Gastroesophageal sphincter (tissue), 3 donors: ENCODE results near the gene NRDC.

ENCODE experiments used
- CTCF ChIP-seq, 4 experiments: fragments of 200-600 bp in 2 of 4; fragments of 450-650 bp in 2 of 4; sonication (generic) in 1 of 4; IDR thresholded peaks; one replicate each; pipeline ENCODE4 v1.5.1; 2017 to 2019; ENCODE audit warnings: antibody characterized with exemption in 4 of 4, mild to moderate bottlenecking in 2 of 4, moderate library complexity in 2 of 4
- EP300 ChIP-seq: sonication (generic); formaldehyde crosslinking; IDR thresholded peaks from one replicate; pipeline ENCODE4 v1.6.1; 2017; ENCODE audit warnings: antibody characterized with exemption, mild to moderate bottlenecking

- no peak for TF ChIP-seq CTCF (IDR thresholded peaks at IDR 0.05)
- no peak for TF ChIP-seq EP300
Observed at GRCh38 chr1:51922040-51922439, 43.5 kb upstream of the NRDC start.
